HG03457 (cell line): Measurements from ENCODE around the gene ZNHIT2.

Experiments used
- ATAC-seq: cut with Tn5 transposase; IDR thresholded peaks from one replicate; pipeline ENCODE4 v1.9.1; 2021; ENCODE audit warnings: moderate number of reproducible peaks; ENCODE audit not compliant: unreplicated experiment

The ZNHIT2 gene

DNA sequence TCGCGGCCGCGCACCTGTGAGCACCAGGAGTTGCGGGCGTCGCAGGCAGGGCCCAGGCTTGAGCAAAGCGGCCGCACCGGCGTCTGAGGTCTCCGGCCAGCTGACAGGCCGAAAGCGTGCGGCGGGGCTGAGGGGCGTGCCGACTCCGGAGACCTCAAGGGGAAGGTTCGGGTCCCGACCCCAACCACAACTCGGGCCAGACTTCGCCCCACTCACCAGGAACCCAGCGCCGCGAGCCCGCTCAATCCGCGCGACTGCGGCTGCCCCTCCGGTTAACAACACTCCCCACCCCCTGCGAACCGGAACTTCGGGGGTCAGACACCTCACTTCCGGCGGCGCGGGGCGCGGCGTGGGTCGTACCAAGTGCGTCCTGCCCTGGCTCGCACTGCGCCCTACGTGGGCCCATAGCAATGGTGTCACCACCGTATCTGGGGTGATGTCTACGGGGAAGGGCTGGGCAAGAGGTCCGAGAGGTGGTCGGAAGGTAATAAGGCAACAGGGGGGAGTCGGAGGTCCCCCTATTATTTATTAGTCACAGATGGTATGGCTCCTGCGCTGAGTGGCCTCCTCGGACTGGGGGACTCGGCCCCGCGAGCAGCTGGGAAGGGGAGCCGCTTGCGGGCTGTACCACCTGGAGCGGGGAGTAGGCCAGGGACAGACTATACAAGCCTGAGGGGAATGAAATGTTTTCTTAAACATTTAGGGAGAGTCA is 16.9 kb upstream of the ZNHIT2 start, which contains the start of gene SYVN1:
Gene SYVN1 (minus strand): TSS at position 280 of the 712 bp plus-strand sequence. CDS start 918 bp downstream, outside the sequence.
- peak; percentile 34 for ATAC-seq

- ATAC-seq = no peak
Measured at GRCh38 chr11:65133724-65134123, 16.2 kb upstream of the ZNHIT2 start.

DNA sequence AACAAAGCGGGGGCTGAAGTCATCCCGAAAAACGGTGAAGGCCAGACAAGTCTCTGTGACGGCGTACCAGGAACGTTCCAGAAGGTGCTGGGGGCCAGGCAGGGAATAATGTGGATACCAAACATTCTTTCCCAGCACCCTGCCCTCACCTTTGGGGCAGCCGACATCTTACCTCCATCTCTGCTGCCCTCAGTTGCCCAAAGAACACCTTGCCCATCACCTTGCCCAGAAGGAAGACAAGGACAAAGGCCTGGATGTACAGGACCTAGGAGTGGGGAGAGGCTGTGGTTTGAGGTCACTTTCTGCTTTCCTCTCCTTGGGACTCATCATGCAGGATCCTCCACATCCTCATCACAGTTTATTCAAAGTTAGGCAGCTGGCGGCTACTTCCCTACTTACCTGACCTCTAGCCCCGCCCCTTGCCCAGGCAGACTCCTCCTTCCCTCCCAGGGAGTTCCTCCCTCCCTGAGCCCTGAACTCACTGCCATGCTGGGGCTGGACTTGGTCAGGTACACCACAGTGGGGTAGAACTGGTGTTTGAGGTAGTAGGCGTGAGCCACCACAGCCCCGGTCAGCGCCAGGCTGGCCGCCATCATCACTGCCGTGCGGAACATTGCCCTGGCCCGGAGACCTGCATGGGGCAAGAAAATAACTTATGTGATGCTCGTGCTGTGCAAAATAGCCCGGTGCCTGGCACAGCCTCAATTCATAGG is 15.6 kb upstream of the ZNHIT2 start:
- ATAC-seq = no peak

DNA sequence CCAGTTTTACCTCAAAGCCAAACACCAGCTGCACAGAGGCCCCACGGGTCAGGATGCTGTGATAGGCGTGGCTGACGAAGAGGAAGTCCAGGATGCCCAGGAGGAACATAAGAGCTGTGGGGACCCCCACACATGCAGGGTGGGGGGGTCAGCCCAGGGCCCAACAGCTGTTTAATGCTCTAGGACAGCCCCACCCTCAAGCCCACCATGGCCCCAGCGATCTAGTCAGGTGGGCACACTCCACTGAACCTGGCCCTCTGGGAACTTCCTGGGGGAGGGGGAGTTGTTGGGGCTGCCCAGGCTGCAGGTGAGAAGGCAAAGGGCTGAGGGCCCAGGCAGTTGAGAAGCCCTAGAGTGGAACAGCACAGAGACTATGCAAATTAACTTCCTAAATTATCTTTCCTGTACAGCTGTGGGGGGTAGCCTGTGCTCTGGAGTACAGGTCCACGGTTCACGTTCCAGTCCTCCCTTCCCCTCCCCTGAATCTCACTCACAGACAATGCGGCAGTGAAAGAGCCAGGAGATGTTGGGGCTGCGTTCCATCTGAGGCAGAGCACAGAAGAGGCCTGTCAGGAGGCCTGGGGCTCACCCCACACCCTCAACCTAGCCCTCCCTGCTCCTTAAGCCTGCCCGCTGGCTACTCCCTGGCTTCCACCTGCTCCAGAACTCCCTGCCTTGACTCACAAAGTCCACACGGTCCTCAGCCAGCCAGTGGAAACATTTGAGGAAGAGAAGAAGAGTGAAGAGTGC is 14.9 kb upstream of the ZNHIT2 start:
- ATAC-seq = no peak

DNA sequence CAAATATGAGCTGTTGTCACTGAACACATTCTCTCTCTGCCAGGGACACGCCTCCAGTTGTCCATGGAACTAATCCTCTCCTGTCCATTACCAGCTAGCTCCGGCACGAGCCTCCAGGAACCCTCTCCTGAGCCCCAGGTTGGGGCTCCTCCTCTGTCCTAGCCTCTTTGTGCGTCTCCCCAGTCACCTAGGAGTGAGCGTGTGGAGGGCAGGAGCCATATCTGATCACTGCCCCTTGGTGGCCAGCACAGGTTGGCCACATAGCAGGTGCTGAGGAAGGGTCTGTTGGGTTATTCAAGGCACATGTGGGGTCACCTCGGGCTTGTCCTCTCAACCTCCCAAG is 14.4 kb upstream of the ZNHIT2 start:
- ATAC-seq = no peak

GRCh38 chr11:65131417-65131776 is 13.9 kb upstream of the ZNHIT2 start:
- ATAC-seq = no peak

GRCh38 chr11:65130631-65131416 is 13.3 kb upstream of the ZNHIT2 start:
- no peak for ATAC-seq

DNA sequence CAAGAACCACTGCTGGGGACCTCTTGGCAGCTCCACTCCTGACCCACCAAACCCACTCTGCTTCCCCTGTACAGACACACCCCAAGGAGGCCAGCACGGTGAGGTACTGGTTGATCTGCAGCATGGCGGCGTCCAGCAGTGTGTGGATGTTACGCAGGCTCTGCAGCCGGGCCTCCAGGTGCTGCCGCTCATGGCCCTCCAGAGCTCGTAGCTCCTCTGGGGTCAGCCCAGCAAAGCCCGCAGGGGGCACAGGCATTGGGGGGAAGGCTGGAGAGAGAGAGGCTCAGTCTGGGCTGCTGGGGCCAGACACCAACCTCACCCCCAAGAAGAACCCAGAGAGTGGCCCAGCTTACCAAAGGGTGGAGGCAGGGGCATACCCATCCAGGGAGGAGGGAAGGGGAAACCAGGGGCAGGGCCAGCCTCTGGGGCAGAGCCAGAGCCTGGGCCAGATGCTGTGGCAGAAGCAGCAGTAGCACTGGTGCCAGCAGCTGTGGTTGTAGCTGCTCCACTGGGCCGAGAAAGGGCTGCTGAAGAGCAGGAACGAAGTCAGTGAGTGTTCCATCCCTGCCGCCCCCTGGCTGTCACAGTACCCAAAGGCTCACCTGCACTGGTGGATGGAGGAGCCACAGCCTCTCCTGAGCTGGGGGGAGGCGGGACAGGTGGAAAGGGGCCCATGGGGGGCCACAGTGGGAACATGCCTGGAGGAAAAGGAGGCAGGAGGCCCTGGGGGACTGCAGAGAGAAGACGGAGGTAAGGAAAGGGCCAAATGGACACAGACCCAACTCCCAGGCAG is 12.3 kb upstream of the ZNHIT2 start:
- no peak for ATAC-seq

DNA sequence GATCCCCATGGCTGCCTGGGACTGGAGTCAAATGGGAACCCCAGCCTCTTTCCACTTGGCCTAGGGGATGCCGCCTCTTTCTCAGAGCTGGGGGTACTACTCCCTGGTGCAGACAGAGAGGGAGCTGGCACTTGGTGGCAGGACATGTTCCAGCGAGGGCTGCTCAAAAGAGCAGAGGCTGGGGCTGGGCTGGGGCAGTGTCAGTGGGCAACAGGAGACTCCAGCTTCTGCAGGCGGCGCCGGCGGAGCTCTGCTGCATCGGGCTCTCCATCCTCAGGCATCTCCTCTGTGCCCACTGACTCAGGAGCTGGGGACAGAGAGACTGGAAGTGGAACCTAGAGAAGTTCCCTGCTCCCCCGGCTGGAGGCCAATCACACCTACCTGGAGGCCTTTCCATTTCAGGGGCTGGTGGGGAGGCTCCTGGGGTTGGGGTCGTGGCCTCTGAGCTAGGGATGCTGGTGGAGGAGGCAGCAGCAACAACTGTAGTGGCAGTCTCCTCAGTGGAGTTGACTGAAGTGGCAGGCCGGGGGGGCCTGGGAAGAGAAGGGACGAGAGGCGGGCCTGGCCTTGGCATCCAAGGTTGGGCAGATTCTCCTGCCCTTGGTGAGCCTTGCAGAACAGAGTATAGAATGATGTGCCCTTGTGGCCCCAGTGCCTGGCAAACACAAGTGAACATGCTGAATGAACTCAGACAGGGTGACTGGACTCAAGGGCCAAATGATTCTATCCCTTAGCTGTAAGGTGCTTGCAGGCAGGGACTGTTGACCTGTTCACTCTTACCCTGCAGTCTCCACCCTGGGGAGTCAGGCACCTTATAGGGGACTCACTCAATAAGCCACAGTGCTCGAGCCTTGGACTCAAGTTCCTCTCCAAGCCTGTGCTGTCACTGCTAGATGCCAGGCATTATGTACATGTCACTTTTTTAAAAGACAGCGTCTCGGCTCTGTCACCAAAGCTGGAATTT is 11.0 kb upstream of the ZNHIT2 start:
- ATAC-seq = no peak

DNA sequence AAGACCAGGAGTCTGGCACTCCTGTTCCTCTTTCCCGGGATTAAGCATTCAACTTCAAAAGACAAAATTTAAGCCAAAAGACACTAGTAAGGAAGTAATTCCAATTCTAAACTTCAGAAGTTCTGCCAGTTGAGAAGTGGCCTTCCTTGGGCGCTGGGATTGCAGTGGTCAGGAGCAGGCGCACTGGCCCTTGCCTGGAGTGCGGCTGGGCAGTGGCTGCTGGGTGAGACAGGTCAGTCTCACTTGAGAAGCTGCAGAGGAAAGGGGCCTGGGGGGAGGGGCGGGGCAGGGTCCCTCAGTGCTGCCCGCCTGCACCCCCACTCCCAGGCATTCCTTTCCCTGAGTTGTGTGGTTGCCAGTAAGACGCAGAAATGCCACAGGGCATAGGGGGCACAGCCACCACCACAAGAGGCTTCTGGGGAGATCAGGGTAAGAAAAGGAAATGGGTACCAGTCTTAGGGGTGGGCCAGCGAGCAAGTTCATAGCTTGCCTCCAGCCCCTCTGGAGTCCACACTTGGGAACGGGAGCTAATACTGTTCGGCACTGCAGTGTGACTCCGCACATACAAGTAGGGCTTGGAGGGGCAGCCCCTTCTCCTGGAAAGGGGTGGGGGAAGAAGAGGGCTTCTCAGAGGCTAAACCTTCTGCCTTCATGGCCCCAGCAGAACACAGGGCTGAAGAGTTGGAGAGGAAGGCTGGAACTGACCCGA is 10.1 kb upstream of the ZNHIT2 start:
- no peak for ATAC-seq

DNA sequence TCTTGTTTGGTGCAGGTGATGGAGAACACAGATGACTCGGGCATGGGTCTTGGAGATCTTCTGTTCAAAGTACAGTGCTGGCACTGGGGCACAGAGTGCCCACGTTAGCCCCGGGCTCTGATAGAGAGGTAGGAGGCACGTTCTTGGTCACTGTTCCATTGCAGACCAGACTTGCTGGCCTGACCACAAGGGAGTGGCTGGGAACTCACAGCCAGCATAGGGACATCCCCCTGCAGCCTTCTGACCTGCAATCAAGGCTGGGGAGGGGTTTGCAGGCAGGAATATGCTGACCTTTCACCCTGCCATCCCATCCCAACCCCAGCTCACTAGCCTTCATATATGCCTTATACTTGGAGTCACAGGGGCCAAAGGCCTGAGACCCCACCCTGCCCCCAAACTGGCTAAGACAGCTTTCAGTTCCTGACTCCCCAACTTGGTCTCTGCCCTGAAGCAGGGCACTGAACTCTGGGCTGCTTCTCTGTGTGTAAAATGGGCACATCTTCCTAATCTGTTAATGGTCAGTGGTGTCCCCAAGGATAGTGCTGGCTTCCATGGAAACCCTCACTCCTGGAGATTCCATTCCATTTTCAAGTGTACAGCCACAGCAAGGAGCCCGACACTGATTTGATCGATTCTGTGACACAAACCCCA is 9.2 kb upstream of the ZNHIT2 start:
- no peak for ATAC-seq

- no peak for ATAC-seq
Measured at GRCh38 chr11:65125197-65126056, 7.9 kb upstream of the ZNHIT2 start.

DNA sequence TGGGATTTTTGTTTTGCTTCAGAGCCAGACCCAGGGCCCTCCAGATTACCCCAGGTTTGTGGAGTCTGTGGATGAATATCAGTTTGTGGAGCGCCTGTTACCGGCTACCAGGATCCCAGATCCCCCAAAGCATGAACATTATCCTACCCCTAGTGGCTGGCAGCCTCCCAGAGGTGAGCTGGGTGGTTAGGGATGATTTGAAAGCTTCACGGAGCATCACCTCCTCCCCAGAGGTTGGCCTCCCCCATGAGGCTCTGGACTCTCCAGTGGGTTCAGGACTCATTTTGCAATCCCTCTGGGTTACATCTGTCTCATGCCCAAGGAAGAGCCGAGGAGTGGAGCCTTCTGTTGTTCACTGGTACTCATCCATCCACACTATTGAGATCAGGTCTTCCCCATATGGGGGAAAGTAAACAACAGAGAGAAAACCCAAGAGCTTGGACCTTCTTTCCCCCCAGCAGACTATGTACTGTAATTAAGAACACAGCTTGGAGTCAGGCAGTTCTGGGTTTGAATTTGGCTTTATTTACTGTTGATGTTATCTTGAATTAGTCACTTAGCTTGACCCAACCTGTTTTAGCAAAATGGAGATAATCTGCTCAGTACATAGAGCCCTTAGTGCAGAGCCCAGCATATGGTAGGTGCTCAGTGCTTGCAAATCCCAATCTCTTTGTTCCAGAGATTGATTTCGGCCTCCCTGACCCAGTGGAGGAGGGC is 7.1 kb upstream of the ZNHIT2 start:
- ATAC-seq = no peak

DNA sequence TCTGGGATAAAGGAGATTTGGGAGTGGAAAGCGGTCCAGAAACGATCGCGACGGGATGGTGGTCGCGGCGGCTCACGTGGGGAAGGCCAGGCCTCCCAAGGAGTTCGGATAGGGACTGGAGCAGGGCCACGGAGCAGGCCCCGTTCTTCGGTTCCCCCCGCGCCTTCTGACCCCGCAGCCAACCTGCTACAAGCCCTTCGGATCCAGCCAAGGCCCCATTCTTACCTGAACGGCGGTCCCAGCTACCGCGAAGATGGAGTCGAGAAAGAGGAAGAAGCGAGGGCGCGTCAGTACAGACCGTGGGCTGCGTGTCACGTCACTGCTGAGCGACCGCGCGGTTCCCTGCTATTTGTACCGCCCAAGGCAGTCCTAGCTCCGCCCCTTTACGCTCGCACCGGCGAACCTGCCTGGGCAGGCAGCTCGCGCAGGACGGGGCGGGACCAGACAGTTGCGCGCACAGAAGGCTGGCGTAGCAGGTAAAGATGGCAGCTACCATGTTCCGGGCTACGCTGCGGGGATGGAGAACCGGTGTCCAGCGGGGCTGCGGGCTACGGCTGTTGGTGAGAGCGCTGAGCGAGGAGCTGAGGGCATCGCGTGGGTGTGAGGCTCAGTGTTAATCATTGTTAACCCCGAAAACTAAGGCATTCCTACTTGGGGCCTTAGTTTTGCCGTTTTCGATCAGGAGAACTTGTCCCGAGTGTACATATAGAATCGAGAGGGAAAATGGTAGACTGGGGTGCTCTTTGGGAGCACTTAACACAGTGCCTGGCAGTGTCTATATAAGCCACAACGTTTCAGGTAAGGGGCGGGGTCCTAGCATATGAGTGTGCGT is 4.6 kb upstream of the ZNHIT2 start, which contains the start of the genes FAU and MRPL49:
Gene FAU (minus strand): TSS at position 270 of the 832 bp plus-strand sequence. CDS start 321 bp downstream, outside the sequence.
Gene MRPL49 (plus strand): TSS at position 457 of the 832 bp plus-strand sequence. CDS start 26 bp downstream, at position 483.
- ATAC-seq = peak; percentile 49

- no peak for ATAC-seq
Measured at GRCh38 chr11:65121447-65121864, 4.0 kb upstream of the ZNHIT2 start.
